ENCODE measurements around the gene ANKRD40.
A peak's percentile ranks its signal among the peaks of the same experiment; 100 is the strongest.

Gene ANKRD40

GRCh38 chr17:50668025-50668837 lies 39.5 kb downstream of the ANKRD40 start:
- no peak for FAIRE-seq

GRCh38 chr17:50667259-50668024 lies 40.3 kb downstream of the ANKRD40 start:
- FAIRE-seq: no peak

DNA sequence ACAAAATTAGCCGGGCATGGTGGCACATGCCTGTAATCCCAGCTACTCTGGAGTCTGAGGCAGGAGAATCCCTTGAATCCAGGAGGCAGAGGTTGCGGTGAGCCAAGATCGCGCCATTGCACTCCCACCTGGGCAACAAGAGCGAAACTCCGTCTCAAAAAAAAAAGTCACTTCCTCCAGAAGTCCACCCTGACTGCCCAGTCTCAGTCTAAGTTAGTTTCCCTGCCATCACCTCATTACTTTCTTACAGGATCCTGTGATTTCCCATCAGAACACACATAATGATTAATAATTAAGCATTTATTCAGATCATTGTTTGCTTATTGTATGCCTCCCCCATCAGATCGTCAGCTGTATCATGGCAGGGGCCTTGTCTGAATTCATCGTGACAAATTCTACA lies 41.4 kb downstream of the ANKRD40 start:
- FAIRE-seq: no peak

GRCh38 chr17:50665838-50666237 lies 41.9 kb downstream of the ANKRD40 start:
- no peak for FAIRE-seq

GRCh38 chr17:50664788-50665458 lies 42.8 kb downstream of the ANKRD40 start:
- FAIRE-seq: no peak

DNA sequence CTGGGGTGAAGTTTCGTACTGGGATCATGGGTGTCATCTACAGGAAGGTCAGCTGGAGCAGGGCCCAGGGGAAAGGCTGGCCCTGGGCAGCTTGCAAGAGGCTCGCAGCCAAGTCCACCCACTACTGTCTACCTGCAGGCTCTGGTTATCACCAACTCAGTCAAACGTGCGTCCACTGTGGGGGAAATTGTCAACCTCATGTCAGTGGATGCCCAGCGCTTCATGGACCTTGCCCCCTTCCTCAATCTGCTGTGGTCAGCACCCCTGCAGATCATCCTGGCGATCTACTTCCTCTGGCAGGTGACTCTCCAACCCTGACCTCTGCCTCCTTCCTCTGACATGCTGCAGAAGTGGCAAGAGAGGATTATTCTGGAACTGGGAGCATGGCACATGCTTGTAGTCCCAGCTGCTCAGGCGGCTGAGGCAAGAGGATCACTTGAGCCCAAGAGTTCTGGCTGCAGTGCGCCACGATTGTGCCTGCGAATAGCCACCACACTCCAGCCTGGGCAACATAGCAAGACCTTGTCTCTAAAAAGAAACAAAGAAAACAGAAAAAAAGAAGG lies 43.8 kb downstream of the ANKRD40 start:
- FAIRE-seq: no peak

DNA sequence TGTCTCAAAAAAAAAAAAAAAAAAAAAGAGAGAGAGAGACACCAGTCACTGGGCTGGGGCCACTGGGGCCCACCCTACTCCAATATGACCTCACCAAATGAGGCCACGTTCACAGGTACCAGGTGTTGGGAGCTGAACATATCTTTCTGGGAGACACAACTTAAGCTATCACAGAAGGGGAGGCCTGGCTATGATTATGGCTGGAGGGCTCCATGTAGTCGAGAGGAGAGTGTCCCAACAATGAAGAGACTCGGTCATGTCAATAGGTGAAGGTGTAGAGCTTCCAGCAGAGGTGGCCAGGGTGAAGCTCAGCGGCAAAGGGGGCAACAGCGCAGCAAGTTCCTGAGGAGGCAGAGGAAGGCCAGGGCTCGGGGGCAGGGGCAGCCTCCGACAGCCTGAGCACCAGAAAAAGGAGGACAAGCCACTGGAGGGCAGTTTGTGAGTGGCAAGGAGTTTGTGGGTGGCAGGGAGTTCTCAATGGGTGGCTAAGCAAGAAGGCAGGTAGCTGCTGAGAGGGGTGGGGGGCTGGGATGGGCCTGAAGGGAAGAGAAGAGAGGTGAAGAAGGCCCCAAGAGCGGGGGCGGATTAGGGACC lies 45.0 kb downstream of the ANKRD40 start:
- FAIRE-seq: no peak

GRCh38 chr17:50661795-50662391 lies 45.8 kb downstream of the ANKRD40 start:
- FAIRE-seq: peak; percentile 65

DNA sequence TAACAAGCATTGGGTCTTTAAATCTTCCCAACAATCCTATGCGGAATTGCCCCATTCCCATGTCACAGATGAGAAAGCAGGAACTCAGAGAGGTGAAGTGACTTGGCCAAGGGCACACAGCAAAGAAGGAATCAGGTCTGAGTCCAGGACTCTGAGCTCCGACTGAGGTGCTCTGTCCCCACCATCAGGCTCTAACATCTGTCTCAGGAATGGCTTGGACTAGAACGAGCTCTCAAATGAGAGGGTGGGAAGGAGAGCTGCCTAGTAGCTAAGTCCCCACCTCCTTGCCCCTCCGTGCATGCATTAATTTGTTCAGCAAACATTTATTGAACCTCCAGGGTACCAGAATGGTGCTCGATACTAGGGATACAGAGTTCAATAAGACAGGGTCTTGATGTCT lies 46.4 kb downstream of the ANKRD40 start:
- FAIRE-seq: no peak

DNA sequence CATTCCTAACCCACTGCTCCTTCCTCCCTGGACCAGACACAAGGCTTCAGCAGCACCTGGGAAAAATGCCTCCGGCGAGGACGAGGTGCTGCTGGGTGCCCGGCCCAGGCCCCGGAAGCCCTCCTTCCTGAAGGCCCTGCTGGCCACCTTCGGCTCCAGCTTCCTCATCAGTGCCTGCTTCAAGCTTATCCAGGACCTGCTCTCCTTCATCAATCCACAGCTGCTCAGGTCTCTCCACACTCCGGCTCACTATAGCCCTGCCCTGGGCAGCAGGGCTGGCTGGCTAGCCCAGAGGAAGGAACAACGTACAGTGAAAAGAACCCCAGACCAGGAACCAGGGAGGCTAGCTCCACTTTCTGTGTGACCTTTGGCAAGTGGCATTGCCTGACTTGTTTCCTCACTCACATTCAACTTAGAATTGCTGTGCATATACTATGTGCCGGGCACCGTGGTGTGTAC lies 46.8 kb downstream of the ANKRD40 start:
- no peak for FAIRE-seq

DNA sequence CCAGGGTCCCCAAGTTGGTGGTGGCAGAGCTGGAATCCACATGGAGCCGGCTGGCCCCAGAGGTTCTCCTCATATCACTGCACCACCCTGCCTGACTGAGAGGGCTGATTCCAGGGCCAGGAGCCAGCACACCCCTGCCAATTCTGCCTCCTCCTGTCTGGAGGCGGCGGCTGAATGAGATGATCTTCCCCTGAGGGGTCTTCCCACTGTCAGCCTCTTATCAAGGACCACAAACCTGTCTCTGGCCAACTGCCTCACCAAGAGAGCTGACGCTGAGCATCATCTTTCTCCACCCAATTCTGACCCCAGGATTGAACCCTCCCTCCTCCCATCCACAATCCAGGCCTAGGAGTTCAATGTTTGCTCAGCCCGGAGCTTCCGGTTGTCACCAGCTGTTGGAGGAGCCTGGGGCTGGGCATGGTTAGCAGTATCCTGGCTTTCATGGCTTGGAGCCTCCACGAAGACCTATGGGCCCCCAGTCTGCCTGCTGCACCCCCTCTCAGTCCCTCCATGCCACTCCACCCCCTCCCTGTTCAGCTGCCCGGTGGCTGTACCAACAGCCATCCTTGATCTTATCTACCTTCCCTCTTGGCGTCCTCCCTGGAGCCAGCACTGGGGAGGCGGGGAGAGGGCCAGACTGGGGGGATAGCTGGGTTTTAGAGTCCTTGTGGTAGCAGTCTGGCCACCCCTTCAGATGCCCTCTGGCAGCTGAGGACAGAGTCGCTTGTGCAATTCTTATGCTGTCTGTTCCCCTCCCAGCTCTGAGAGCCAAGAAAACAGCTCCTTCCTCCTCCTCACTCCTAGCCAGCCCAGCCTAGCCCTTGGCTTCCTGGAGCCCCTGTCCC lies 47.5 kb downstream of the ANKRD40 start:
- no peak for FAIRE-seq

- no peak for FAIRE-seq
These were observed 48.5 kb downstream of the ANKRD40 start for GRCh38 chr17:50659179-50659578.

GRCh38 chr17:50658616-50659015 lies 49.1 kb downstream of the ANKRD40 start:
- FAIRE-seq: no peak

DNA sequence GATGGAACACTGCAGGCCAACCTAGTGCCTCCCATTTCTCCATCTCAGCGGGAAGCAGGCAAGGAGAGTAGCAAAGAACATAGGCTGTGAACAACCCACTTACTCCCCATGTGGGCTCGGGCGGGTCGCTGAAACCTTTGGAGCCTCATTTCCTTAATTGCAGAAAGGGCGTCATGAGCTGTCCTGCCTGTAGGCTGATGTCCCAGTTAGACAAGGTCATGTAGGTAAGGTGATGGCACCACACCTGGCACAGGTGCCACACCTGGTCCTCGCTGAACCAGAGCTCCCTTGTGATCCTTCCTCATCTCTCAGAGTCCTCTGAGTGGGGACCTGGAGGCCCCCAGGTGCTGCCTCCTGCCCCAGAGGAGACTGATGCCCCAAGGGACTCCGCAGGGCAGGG lies 50.1 kb downstream of the ANKRD40 start:
- no peak for FAIRE-seq

GRCh38 chr17:50657054-50657453 lies 50.7 kb downstream of the ANKRD40 start:
- no peak for FAIRE-seq

DNA sequence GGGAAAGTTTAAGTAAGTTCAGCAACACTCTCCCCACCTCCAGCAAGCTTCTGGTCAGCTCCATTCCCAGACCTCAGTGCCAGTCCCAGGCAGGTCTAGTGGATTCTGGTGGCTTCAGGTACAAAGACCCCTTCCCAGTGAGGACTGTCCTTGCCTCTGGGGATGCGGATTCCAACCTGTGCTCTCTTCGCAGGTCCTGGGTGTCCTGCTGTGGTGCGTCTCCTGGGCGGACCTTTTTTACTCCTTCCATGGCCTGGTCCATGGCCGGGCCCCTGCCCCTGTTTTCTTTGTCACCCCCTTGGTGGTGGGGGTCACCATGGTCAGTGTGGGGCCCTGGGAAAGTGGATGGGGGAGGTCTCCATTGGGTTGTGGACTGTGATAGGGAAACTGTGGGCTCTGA lies 51.2 kb downstream of the ANKRD40 start:
- FAIRE-seq: no peak

DNA sequence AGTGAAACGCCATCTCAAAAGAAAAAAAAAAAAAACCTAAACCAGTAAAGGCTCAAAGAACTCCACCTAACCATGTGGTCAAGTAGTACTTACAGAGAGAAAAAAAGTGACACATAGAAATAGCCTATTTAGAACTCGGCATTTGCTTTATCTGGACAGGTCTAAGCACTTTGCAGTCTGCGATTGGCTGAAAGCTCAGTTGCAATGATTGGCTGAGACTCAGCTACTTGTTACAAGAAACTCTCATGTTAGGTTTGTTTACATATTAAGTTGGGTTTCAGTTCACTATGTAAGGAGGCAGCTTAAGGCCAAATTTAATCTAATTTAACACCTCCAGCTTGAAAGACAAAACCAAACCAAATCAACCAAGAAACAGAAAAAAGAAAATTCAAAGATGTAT lies 54.0 kb downstream of the ANKRD40 start:
- FAIRE-seq: no peak

GRCh38 chr17:50651661-50652060 lies 56.1 kb downstream of the ANKRD40 start:
- FAIRE-seq: no peak

DNA sequence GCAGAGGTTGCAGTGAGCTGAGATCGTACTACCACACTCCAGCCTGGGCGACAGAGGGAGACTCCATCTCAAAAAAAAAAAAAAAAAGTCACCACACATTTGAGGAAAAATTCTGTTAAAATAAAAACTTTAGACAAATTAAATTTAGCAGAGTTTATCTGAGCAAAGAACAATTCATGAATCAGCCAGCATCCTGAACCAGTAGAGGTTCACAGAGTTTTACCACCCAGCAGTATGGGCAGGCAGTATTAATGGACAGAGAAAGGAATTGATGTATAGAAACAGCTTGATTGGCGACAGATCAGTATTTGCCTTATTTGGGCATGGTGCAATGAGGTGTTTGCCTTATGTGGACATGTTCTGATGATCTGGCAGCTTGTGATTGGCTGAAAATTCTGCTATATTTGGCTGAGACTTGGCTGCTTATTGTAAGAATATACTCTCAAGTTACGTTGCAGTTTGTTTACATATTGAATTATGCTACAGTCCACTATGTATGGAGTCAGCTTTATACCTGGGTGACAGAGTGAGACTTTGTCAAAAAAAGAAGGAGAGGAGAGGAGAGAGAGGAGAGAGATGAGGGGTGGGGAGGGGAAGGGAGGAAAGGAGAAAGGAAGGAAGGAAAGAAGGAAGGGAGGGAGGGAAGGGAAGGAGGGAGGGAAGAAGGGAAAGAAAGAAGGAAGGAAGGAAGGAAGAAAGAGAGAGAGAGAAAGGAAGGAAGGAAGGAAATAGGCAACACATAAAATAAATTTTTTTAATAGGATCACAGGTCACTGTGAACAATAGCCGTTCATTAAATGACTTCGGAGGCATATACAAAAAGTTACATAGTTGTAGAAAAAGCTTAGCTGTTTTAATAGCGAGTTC lies 58.4 kb downstream of the ANKRD40 start:
- no peak for FAIRE-seq

GRCh38 chr17:50647187-50647586 lies 60.5 kb downstream of the ANKRD40 start:
- FAIRE-seq: no peak

Measured in islet of Langerhans (tissue), 1 donor.